GM06990 (cell line): Measurements from ENCODE around the gene DNAH1.
"Not testable (repeated sequence)": the region's sequence is repeated elsewhere in the genome, so short reads cannot be mapped to it uniquely, and the experiment has no call there.

Source experiments
- DNase-seq: peaks from one replicate; pipeline ENCODE4 v3.0.0-alpha.2; 2011; ENCODE audit not compliant: insufficient read length; ENCODE audit errors: extremely low read depth
- H3K27me3 ChIP-seq: replicated peaks from 2 replicates; pipeline ENCODE4 v1.6.0; 2011; ENCODE audit warnings: low read length; ENCODE audit not compliant: control insufficient read depth, insufficient read depth
- H3K36me3 ChIP-seq: 2 replicates; pipeline ENCODE4 v1.5.1; 2011; ENCODE audit warnings: low read length; ENCODE audit not compliant: control insufficient read depth, insufficient read depth
- H3K4me3 ChIP-seq: replicated peaks from 2 replicates; pipeline ENCODE4 v1.5.1; 2011; ENCODE audit warnings: low read depth, mild to moderate bottlenecking, control low read depth, low read length
- CTCF ChIP-seq: IDR thresholded peaks from 2 replicates; pipeline ENCODE4 v1.5.1; 2011; ENCODE audit warnings: low read length, control low read depth, mild to moderate bottlenecking, inconsistent platforms; ENCODE audit not compliant: insufficient read depth, poor library complexity, severe bottlenecking

DNAH1 gene

GRCh38 chr3:52330194-52330805 lies 14.2 kb downstream of the DNAH1 start:
- no peak overlapping the region for H3K4me3 ChIP-seq
- no peak for TF ChIP-seq CTCF
- no peaks in the 10 kb centered on the region for H3K27me3 ChIP-seq
- DNase-seq: no peak
- peaks cover 3% of the 10 kb centered on the region for H3K36me3 ChIP-seq

GRCh38 chr3:52331091-52331490 lies 15.0 kb downstream of the DNAH1 start:
- no peak for TF ChIP-seq CTCF
- Histone ChIP-seq H3K27me3 (no peaks in the 10 kb centered on the region), H3K4me3 (no peak overlapping the region), H3K36me3 (peaks cover 3% of the 10 kb centered on the region)
- no peak for DNase-seq

GRCh38 chr3:52331906-52332305 lies 15.8 kb downstream of the DNAH1 start:
- Histone ChIP-seq H3K36me3 (peaks cover 3% of the 10 kb centered on the region), H3K4me3 (no peak overlapping the region), H3K27me3 (no peaks in the 10 kb centered on the region)
- DNase-seq: no peak
- no peak for TF ChIP-seq CTCF

GRCh38 chr3:52333869-52334557 lies 17.9 kb downstream of the DNAH1 start:
- Histone ChIP-seq H3K27me3 (no peaks in the 10 kb centered on the region), H3K4me3 (no peak overlapping the region), H3K36me3 (peaks cover 3% of the 10 kb centered on the region)
- no peak for DNase-seq
- TF ChIP-seq CTCF: no peak

- H3K27me3 ChIP-seq, H3K36me3 ChIP-seq, H3K4me3 ChIP-seq, DNase-seq: not testable (repeated sequence)
Observed at GRCh38 chr3:52338131-52338530, 22.0 kb downstream of the DNAH1 start.

GRCh38 chr3:52339612-52340011 lies 23.5 kb downstream of the DNAH1 start:
- H3K27me3 ChIP-seq: no peaks in the 10 kb centered on the region
- no peak overlapping the region for H3K4me3 ChIP-seq
- peak; percentile 64 for TF ChIP-seq CTCF
- DNase-seq: no peak
- H3K36me3 ChIP-seq: peaks cover under 1% of the 10 kb centered on the region; the same call in 1 of the 2 replicates
